H1 (cell line): ENCODE results near the gene MEF2B. TPM values are rescaled to one million over a fixed set of nuclear protein-coding genes. Genes with fewer than 3 reads are reported as not detected.

Source experiments
- BACH1 ChIP-seq: IDR thresholded peaks from 2 replicates; pipeline ENCODE4 v1.6.1; 2012; ENCODE audit warnings: low read length, improper control_type of control experiment
- CEBPB ChIP-seq: IDR thresholded peaks from 2 replicates; pipeline ENCODE4 v1.6.1; 2012; ENCODE audit warnings: low read depth, low read length
- CREB1 ChIP-seq: IDR thresholded peaks from 2 replicates; pipeline ENCODE4 v1.6.1; 2012; ENCODE audit warnings: inconsistent platforms
- E2F6 ChIP-seq: IDR thresholded peaks from 2 replicates; pipeline ENCODE4 v1.6.1; 2012; ENCODE audit warnings: inconsistent platforms
- KDM4A ChIP-seq: IDR thresholded peaks from one replicate; pipeline ENCODE4 v1.7.1; 2012; ENCODE audit warnings: low read depth, mild to moderate bottlenecking, moderate library complexity, low read length, inconsistent platforms; ENCODE audit not compliant: severe bottlenecking
- KDM5A ChIP-seq: fragments of 200-600 bp; IDR thresholded peaks from 2 replicates; pipeline ENCODE4 v1.7.1; 2012; ENCODE audit warnings: mild to moderate bottlenecking, low read length, inconsistent platforms, mixed read lengths
- NANOG ChIP-seq: IDR thresholded peaks from 2 replicates; pipeline ENCODE4 v1.6.1; 2011; ENCODE audit warnings: low read length, low read depth, mild to moderate bottlenecking, inconsistent platforms; ENCODE audit not compliant: insufficient read depth, poor library complexity, severe bottlenecking
- POLR2A ChIP-seq, 2 experiments: IDR thresholded peaks; 1 replicate in 1 of 2; 2 replicates in 1 of 2; pipeline ENCODE4 v1.6.1; 2011; ENCODE audit warnings: low read depth in 2 of 2, low read length in 2 of 2, mild to moderate bottlenecking in 2 of 2; ENCODE audit errors: control extremely low read depth in 1 of 2
- RAD21 ChIP-seq, 2 experiments: IDR thresholded peaks in 1 of 2; conservative IDR thresholded peaks in 1 of 2; 2 replicates each; pipeline ENCODE4 v1.6.1; 2011; ENCODE audit warnings: low read depth in 2 of 2, low read length in 2 of 2, improper control_type of control experiment in 1 of 2, inconsistent platforms in 1 of 2, mild to moderate bottlenecking in 1 of 2, moderate library complexity in 1 of 2
- RBBP5 ChIP-seq: IDR thresholded peaks from 2 replicates; pipeline ENCODE4 v1.7.1; 2012; ENCODE audit warnings: low read depth, mild to moderate bottlenecking, inconsistent platforms, low read length, moderate library complexity, borderline replicate concordance
- RXRA ChIP-seq: IDR thresholded peaks from 2 replicates; pipeline ENCODE4 v1.6.1; 2011; ENCODE audit warnings: low read depth, mild to moderate bottlenecking, low read length, moderate library complexity; ENCODE audit not compliant: insufficient read depth
- SP1 ChIP-seq: IDR thresholded peaks from 2 replicates; pipeline ENCODE4 v1.6.1; 2011; ENCODE audit warnings: low read depth, low read length
- SP2 ChIP-seq: IDR thresholded peaks from 2 replicates; pipeline ENCODE4 v1.6.1; 2012; ENCODE audit warnings: mild to moderate bottlenecking, low read length, inconsistent platforms
- TAF1 ChIP-seq: IDR thresholded peaks from 2 replicates; pipeline ENCODE4 v1.6.1; 2011; ENCODE audit warnings: mild to moderate bottlenecking, low read depth, low read length
- YY1 ChIP-seq: IDR thresholded peaks from 2 replicates; pipeline ENCODE4 v1.6.1; 2011; ENCODE audit warnings: low read depth, mild to moderate bottlenecking, low read length
- polyA plus RNA-seq, 7 experiments: library from polyadenylated mRNA; depleted of rRNA in 3 of 7; stranded (reverse) in 5 of 7; unstranded in 2 of 7; fragments of >200 nt in 5 of 7; fragments of 200-250 nt in 2 of 7; gene quantifications; 1 replicate in 5 of 7; 2 replicates in 1 of 7; 4 replicates in 1 of 7; pipeline versions ENCODE4 v1.2.1 to v1.2.3, GENCODE V29; 2011 to 2013; ENCODE audit warnings: missing spikeins in 2 of 7, mixed read lengths in 2 of 7
- total RNA-seq: library from RNA; stranded (reverse); fragmentation: NEBNext Ultra II Directional; extraction: Animal tissue kit (Norgen Biotek cat#: 25700); gene quantifications from 2 replicates; pipeline ENCODE4 v1.2.1, GENCODE V29; 2021

MEF2B gene
- total and polyA plus RNA-seq, 2 of the 8 experiments (the other 6 are each of a cell fraction or from before 2014, with no cell fraction given) = 2.8 to 3.7 TPM

- no peak for TF ChIP-seq CEBPB
- TF ChIP-seq RBBP5 = no peak
- peak; percentile 28; the same call in 1 of the 2 replicates for TF ChIP-seq TAF1
- TF ChIP-seq SP2 = no peak
- TF ChIP-seq RAD21 (IDR thresholded peaks at IDR 0.05 in 1 of 2, conservative IDR thresholded peaks at IDR 0.05 in 1 of 2; ENCODE audit: low read depth in 2 of 2, low read length in 2 of 2) = 0 out of 4 replicates have a peak, but pooled peaks of 1 of the 2 experiments have one; percentile 4
- TF ChIP-seq E2F6 = no peak
- TF ChIP-seq RXRA = peak; percentile 62; the same call in 1 of the 2 replicates
- peak; percentile 25 for TF ChIP-seq KDM4A
- peak; percentile 21; the same call in 1 of the 2 replicates for TF ChIP-seq CREB1
- peak in 1 of 2 experiments; percentile 34; a peak in 1 of 3 replicates for TF ChIP-seq POLR2A (IDR thresholded peaks at IDR 0.05; ENCODE audit: control extremely low read depth in 1 of 2, low read depth in 2 of 2, low read length in 2 of 2)
- TF ChIP-seq NANOG = peak; percentile 20
- TF ChIP-seq YY1 = 0 out of 2 replicates have a peak, but pooled peaks have one; percentile 12
- TF ChIP-seq SP1 = peak; percentile 69; the same call in 1 of the 2 replicates
- TF ChIP-seq KDM5A = no peak
- no peak for TF ChIP-seq BACH1
These were observed at the start of gene MEF2B (continued) for GRCh38 chr19:19170053-19170872.
